HepG2 (cell line): ENCODE measurements around the gene SNHG17. TPM values are rescaled to one million over a fixed set of nuclear protein-coding genes. Genes with fewer than 3 reads are reported as not detected.

ENCODE experiments used
- ATAC-seq: fragments of 200-7000 bp; cut with Tn5 transposase; 3 replicates; pipeline ENCODE4 v1.9.1; 2020; ENCODE audit warnings: mild to moderate bottlenecking, moderate library complexity
- BruUV-seq: library from RNA; stranded (reverse); fragments of 400-500 nt; replicated peaks from 2 replicates; lab custom pipeline; 2021; lab: Mats Ljungman, UMichigan
- CTCF ChIA-PET: fragments of 300-600 bp; formaldehyde crosslinking; extraction: SDS; loops from one replicate; lab custom pipeline; 2021; ENCODE audit warnings: low total read pairs, inconsistent platforms, low intra/inter-chr PET ratio; lab: Yijun Ruan, JAX
- POLR2A ChIA-PET: fragments of 350-600 bp; sonication (Branson Sonifier 250); formaldehyde crosslinking; loops from one replicate; lab custom pipeline; 2020; ENCODE audit warnings: antibody characterized with exemption, inconsistent platforms; lab: Yijun Ruan, JAX
- DNase-seq: peaks from one replicate; pipeline ENCODE4 v3.0.0-alpha.2; 2015; ENCODE audit warnings: low spot score
- FAIRE-seq: peaks from 3 replicates; lab custom pipeline; 2011; peaks lifted over from hg19 to GRCh38; lab: Jason Lieb, UNC
- H2AFZ ChIP-seq: one replicate; pipeline ENCODE4 v1.6.1; 2011; ENCODE audit warnings: low read length, inconsistent platforms
- H3K27ac ChIP-seq: fragments of 300-600 bp; 3 replicates; pipeline ENCODE4 v1.8.0; 2011; ENCODE audit warnings: mixed run types, mild to moderate bottlenecking, mixed read lengths, low read length, inconsistent platforms; ENCODE audit not compliant: insufficient read depth; ENCODE audit errors: extremely low read length
- H3K27me3 ChIP-seq, 2 experiments: fragments of 200-600 bp in 1 of 2; 2 replicates in 1 of 2; 3 replicates in 1 of 2; pipeline versions ENCODE4 v1.6.0 to v1.8.0; 2011; ENCODE audit warnings: low read length in 2 of 2, mild to moderate bottlenecking in 2 of 2, moderate library complexity in 2 of 2, inconsistent platforms in 1 of 2; ENCODE audit not compliant: insufficient read depth in 2 of 2, control insufficient read depth in 1 of 2
- H3K36me3 ChIP-seq, 2 experiments: fragments of 200-600 bp in 1 of 2; replicated peaks in 1 of 2; 2 replicates in 1 of 2; 3 replicates in 1 of 2; pipeline versions ENCODE4 v1.5.1 to v1.8.0; 2011; ENCODE audit warnings: low read length in 2 of 2, inconsistent platforms in 1 of 2; ENCODE audit not compliant: insufficient read depth in 2 of 2, control insufficient read depth in 1 of 2
- H3K4me1 ChIP-seq: 2 replicates; pipeline ENCODE4 v1.5.1; 2012; ENCODE audit warnings: low read length, inconsistent platforms; ENCODE audit not compliant: insufficient read depth
- H3K4me2 ChIP-seq: 2 replicates; pipeline ENCODE4 v1.6.0; 2011; ENCODE audit warnings: low read depth, low read length, inconsistent platforms
- H3K4me3 ChIP-seq, 3 experiments: fragments of 200-600 bp in 1 of 3; sonication (generic), shearing (Covaris generic) in 1 of 3; replicated peaks in 1 of 3; 2 replicates each; pipeline ENCODE4 v1.5.1; 2011 to 2016; ENCODE audit warnings: low read length in 3 of 3, inconsistent platforms in 2 of 3, low read depth in 2 of 3, mild to moderate bottlenecking in 2 of 3, control low read depth in 1 of 3, mixed read lengths in 1 of 3; ENCODE audit not compliant: insufficient read depth in 1 of 3
- H3K79me2 ChIP-seq: one replicate; pipeline ENCODE4 v1.6.1; 2011; ENCODE audit warnings: low read length, inconsistent platforms; ENCODE audit not compliant: insufficient read depth
- H3K9ac ChIP-seq: 2 replicates; pipeline ENCODE4 v1.6.0; 2011; ENCODE audit warnings: mild to moderate bottlenecking, low read depth, low read length, inconsistent platforms; ENCODE audit not compliant: insufficient read depth
- H3K9me3 ChIP-seq: 2 replicates; pipeline ENCODE4 v1.5.1; 2012; ENCODE audit warnings: mild to moderate bottlenecking, low read length
- H4K20me1 ChIP-seq: 2 replicates; pipeline ENCODE4 v1.6.0; 2011; ENCODE audit warnings: inconsistent platforms, mild to moderate bottlenecking, low read length, moderate library complexity; ENCODE audit not compliant: insufficient read depth
- BRD4 ChIP-seq: sonication (generic); formaldehyde crosslinking; IDR thresholded peaks from 2 replicates; pipeline ENCODE4 v1.4.0; 2020; ENCODE audit warnings: missing genetic modification reagents
- KDM1A ChIP-seq: IDR thresholded peaks from 2 replicates; pipeline ENCODE4 v1.6.1; 2016; ENCODE audit warnings: missing compliant biosample characterization
- MAX ChIP-seq: IDR thresholded peaks from 2 replicates; pipeline ENCODE4 v1.6.1; 2012; ENCODE audit warnings: inconsistent platforms
- MLLT10 ChIP-seq: sonication (generic); formaldehyde crosslinking; IDR thresholded peaks from 2 replicates; pipeline ENCODE4 v1.4.0; 2020; ENCODE audit warnings: missing genetic modification reagents
- NCOA5 ChIP-seq: sonication (generic); formaldehyde crosslinking; IDR thresholded peaks from 2 replicates; pipeline ENCODE4 v1.4.0; 2020; ENCODE audit warnings: missing genetic modification reagents
- RXRB ChIP-seq: IDR thresholded peaks from 2 replicates; pipeline ENCODE4 v1.6.1; 2016; ENCODE audit warnings: borderline replicate concordance, missing genetic modification reagents, missing compliant biosample characterization
- SIN3B ChIP-seq: fragments of 150-350 bp; IDR thresholded peaks from 2 replicates; pipeline ENCODE4 v1.6.1; 2014; ENCODE audit warnings: low read length
- TMF1 ChIP-seq: sonication (generic); formaldehyde crosslinking; IDR thresholded peaks from 2 replicates; pipeline ENCODE4 v1.8.1; 2022; ENCODE audit warnings: low read depth, missing genetic modification reagents
- TRIM22 ChIP-seq: fragments of 450-650 bp; IDR thresholded peaks from 2 replicates; pipeline ENCODE4 v1.6.1; 2017
- ZFX ChIP-seq: sonication (generic); formaldehyde crosslinking; IDR thresholded peaks from 2 replicates; pipeline ENCODE4 v1.4.0; 2020; ENCODE audit warnings: mild to moderate bottlenecking, low read depth, missing genetic modification reagents, moderate library complexity
- ZMAT3 ChIP-seq: sonication (generic); formaldehyde crosslinking; conservative IDR thresholded peaks from 2 replicates; pipeline ENCODE4 v1.7.0; 2021; ENCODE audit warnings: missing genetic modification reagents
- ZNF121 ChIP-seq: sonication (generic); formaldehyde crosslinking; IDR thresholded peaks from 2 replicates; pipeline ENCODE4 v1.5.0; 2020; ENCODE audit warnings: mild to moderate bottlenecking, missing genetic modification reagents
- ZNF317 ChIP-seq: sonication (generic); formaldehyde crosslinking; IDR thresholded peaks from 2 replicates; pipeline ENCODE4 v1.5.0; 2020; ENCODE audit warnings: mild to moderate bottlenecking, missing genetic modification reagents
- ZNF564 ChIP-seq: sonication (generic); formaldehyde crosslinking; IDR thresholded peaks from 2 replicates; pipeline ENCODE4 v1.8.1; 2023; ENCODE audit warnings: mild to moderate bottlenecking, missing genetic modification reagents
- ZNF775 ChIP-seq: sonication (generic); formaldehyde crosslinking; IDR thresholded peaks from 2 replicates; pipeline ENCODE4 v1.4.0; 2020; ENCODE audit warnings: missing genetic modification reagents, mild to moderate bottlenecking, moderate library complexity, borderline replicate concordance
- ZNF792 ChIP-seq: IDR thresholded peaks from 2 replicates; pipeline ENCODE4 v1.6.1; 2016
- WGBS: methylation state at CpG from one replicate; pipeline ENCODE4 v1.1.6; 2017; ENCODE audit warnings: low lambda C conversion rate; 5-methylcytosine and 5-hydroxymethylcytosine counted together
- in situ Hi-C: cut with HindIII; loops from 2 replicates; pipeline ENCODE4 v1.10.0; 2017; ENCODE audit warnings: low pct_unique_long_range_greater_than_20kb; ENCODE audit not compliant: extremely low pct_ligation_motif_present
- intact Hi-C: fragments of 100-400 bp; cut with micrococcal nuclease; formaldehyde crosslinking; loops from one replicate; pipeline ENCODE4 v1.10.0; 2022; ENCODE audit not compliant: unreplicated experiment
- polyA plus RNA-seq, 8 experiments: library from polyadenylated mRNA; depleted of rRNA in 3 of 8; stranded (reverse) in 7 of 8; unstranded in 1 of 8; fragments of >200 nt; fragmentation: Illumina TruSeq in 4 of 8; extraction: Trizol in 4 of 8; gene quantifications; 2 replicates each; pipeline versions ENCODE4 v1.2.1 to v1.2.3, GENCODE V29; 2011 to 2016; ENCODE audit warnings: low read depth in 4 of 8, missing spikeins in 1 of 8, mixed read lengths in 1 of 8; ENCODE audit not compliant: insufficient read depth in 1 of 8
- total RNA-seq, 5 experiments: library from RNA; depleted of rRNA; stranded (reverse); fragments of >200 nt; fragmentation: Illumina TruSeq; extraction: Trizol; gene quantifications; 2 replicates each; pipeline ENCODE4 v1.2.3, GENCODE V29; 2016; ENCODE audit warnings: low read depth in 1 of 5
- TF ChIP-seq, protein P1 (sequence below): sonication (generic); formaldehyde crosslinking; conservative IDR thresholded peaks from 2 replicates; pipeline ENCODE4 v1.8.1; 2023; ENCODE audit warnings: missing genetic modification reagents

SNHG17 gene
- total and polyA plus RNA-seq, 2 of the 13 experiments (the other 11 are each of a cell fraction or from before 2014, with no cell fraction given) = 26.2 to 41.2 TPM

GRCh38 chr20:38447931-38448675 is 13.0 kb upstream of the SNHG17 start (continued):
- TF ChIP-seq ZFX (peak; percentile 13; the same call in 1 of the 2 replicates), KDM1A (CRISPR knock-in tag) (no peak), NCOA5 (CRISPR knock-in tag) (no peak), MAX (0 out of 2 replicates have a peak, but pooled peaks have one; percentile 18), ZNF792 (peak; percentile 95), TMF1 (CRISPR knock-in tag) (0 out of 2 replicates have a peak, but pooled peaks have one; percentile 65), ZMAT3 (CRISPR knock-in tag) (0 out of 2 replicates have a peak, but pooled peaks have one; percentile 62), TRIM22 (no peak), RXRB (0 out of 2 replicates have a peak, but pooled peaks have one; percentile 64), ZNF775 (CRISPR knock-in tag) (0 out of 2 replicates have a peak, but pooled peaks have one; percentile 16), ZNF317 (0 out of 2 replicates have a peak, but pooled peaks have one; percentile 36)

GRCh38 chr20:38447251-38447661 is 12.1 kb upstream of the SNHG17 start:
- peak; percentile 45 for ATAC-seq
- DNase-seq = no peak
- BruUV-seq = TSS peak; percentile 71
- no peak for TF ChIP-seq MLLT10 (CRISPR knock-in tag)
- no peak for TF ChIP-seq ZNF564 (CRISPR knock-in tag)
- 0 out of 2 replicates have a peak, but pooled peaks have one; percentile 3 for TF ChIP-seq SIN3B
- TF ChIP-seq, protein P1, sequence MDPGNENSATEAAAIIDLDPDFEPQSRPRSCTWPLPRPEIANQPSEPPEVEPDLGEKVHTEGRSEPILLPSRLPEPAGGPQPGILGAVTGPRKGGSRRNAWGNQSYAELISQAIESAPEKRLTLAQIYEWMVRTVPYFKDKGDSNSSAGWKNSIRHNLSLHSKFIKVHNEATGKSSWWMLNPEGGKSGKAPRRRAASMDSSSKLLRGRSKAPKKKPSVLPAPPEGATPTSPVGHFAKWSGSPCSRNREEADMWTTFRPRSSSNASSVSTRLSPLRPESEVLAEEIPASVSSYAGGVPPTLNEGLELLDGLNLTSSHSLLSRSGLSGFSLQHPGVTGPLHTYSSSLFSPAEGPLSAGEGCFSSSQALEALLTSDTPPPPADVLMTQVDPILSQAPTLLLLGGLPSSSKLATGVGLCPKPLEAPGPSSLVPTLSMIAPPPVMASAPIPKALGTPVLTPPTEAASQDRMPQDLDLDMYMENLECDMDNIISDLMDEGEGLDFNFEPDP = peak; percentile 95; the same call in 1 of the 2 replicates
- no peak for TF ChIP-seq BRD4 (CRISPR knock-in tag)
- 0 out of 2 replicates have a peak, but pooled peaks have one; percentile 2 for TF ChIP-seq ZNF121 (CRISPR knock-in tag)

More at GRCh38 chr20:38447251-38447661, 12.1 kb upstream of the SNHG17 start:
- Histone ChIP-seq H3K4me2 (peak overlapping the region; percentile 92), H3K27me3 (no peaks in the 10 kb centered on the region; a peak in 1 of 5 replicates), H3K4me1 (peaks cover 42% of the 10 kb centered on the region), H4K20me1 (no peaks in the 10 kb centered on the region), H3K79me2 (peaks cover 12% of the 10 kb centered on the region), H3K9ac (peak overlapping the region; percentile 98), H3K9me3 (no peaks in the 10 kb centered on the region), H2AFZ (no peak overlapping the region), H3K27ac (peak overlapping the region; percentile 78), H3K36me3 (peaks cover 16 to 28% of the 10 kb centered on the region in 2 experiments), H3K4me3 (peak overlapping the region; percentile 86 to 99 (median 95))
- whole genome bisulfite sequencing = 31% methylated on average over 12 of the region's 12 CpGs
- FAIRE-seq = no peak
- POLR2A ChIA-PET = interaction anchor here (0.6 to 5.1 kb wide), 8 partner anchors 10 to 303 kb away, joined by 3 to 294 read pairs (median 4); partner anchors contain the start of genes RALGAPB and SNHG17
- intact Hi-C loops = no loop called here
- CTCF ChIA-PET = interaction anchor here (3.0 to 6.0 kb wide), 2 partner anchors 12 to 25 kb away, joined by 18 to 314 read pairs; partner anchors contain the start of genes RALGAPB and SNHG17
- in situ Hi-C loops = loop anchor here (25.0 kb wide), 1 partner anchor 290 kb away; the partner anchor contains the start of gene ACTR5
